Posterior vena cava (tissue), 2 donors: ENCODE data around the gene DALRD3. TPM values are rescaled to one million over a fixed set of nuclear protein-coding genes. Genes with fewer than 3 reads are reported as not detected.

Experiments used
- DNase-seq: peaks from one replicate; pipeline ENCODE4 v3.0.0-alpha.2; 2020; ENCODE audit warnings: low spot score
- intact Hi-C, 2 donors: fragments of 100-400 bp; cut with DNase I; formaldehyde crosslinking; loops; one replicate each; pipeline versions ENCODE4 v1.14.1 to v1.14.2; 2022 to 2023
- long read RNA-seq, 2 donors: library from polyadenylated mRNA; unstranded; transcript quantifications; one replicate each; pipeline ENCODE4 v2.0.0, GENCODE V29; 2020 to 2021
- total RNA-seq, 2 donors: library from RNA; stranded (reverse); fragmentation: NEBNext Ultra II Directional; extraction: Animal tissue kit (Norgen Biotek cat#: 25700); gene quantifications; one replicate each; pipeline ENCODE4 v1.2.1, GENCODE V29; 2021
- donor health status: DM: yes; HTN: yes; CAD: no.
- donor health status: DM: yes; HTN: yes; CAD: no.

Gene DALRD3
- 10 to 100 TPM in 1 of 2 donors, 1 to 10 TPM in 1; 9.8 to 12.1 TPM for total RNA-seq
- long read RNA-seq, donor 1, transcript DALRD3-202 (12 exons, 1,739 nt) = major isoform, 5 of 10 reads
- long read RNA-seq, donor 1, partial matches to known transcripts = 2 of 10 reads
- long read RNA-seq, donor 1, other reads (novel, unspliced or antisense) = 2 of 10 reads
- long read RNA-seq, donor 2, transcript DALRD3-202 (12 exons, 1,739 nt) = major isoform, 42 of 81 reads
- long read RNA-seq, donor 2, partial matches to known transcripts = 11 of 81 reads
- long read RNA-seq, donor 2, other reads (novel, unspliced or antisense) = 24 of 81 reads

DNA sequence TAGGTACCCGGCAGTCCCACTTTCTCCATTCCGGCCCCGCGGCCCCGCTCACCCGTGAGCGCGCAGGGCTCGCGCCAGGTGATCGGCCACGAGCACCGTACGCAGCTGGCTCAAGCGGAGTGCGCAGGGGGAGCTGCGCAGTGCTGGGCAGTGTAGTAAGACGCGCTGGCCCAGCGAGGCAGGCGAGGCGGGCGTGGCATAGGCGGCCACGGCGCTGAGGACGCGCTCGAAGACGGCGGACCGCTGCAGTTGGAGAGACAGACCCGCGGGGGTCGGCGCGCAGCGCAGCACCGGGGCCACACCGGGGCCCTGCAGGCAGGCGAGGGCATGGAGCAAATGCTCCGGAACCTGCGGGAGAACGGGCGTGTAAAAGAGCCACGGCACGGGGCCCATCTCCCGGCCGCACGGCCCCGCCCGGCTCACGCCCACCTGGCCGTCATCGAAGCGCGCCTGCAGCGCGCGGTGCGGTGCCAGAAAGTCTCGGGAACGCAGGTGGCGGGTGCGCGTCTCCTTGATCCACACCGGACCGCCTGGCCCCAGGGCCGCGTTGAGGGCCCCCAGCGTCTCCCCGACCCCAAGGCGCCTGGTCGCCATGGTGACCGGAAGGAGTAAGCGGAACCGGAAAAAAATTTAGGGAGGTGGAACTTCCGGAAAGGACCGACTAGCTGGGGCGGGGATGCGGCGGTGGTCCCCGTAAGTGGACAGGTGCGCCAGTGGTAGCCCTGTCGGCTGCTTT, at the start of gene DALRD3:
Gene DALRD3 (minus strand): TSS at position 610 of the 736 bp plus-strand sequence. CDS start 16 bp downstream, at position 594.
- DNase-seq = peak; percentile 88

DNA sequence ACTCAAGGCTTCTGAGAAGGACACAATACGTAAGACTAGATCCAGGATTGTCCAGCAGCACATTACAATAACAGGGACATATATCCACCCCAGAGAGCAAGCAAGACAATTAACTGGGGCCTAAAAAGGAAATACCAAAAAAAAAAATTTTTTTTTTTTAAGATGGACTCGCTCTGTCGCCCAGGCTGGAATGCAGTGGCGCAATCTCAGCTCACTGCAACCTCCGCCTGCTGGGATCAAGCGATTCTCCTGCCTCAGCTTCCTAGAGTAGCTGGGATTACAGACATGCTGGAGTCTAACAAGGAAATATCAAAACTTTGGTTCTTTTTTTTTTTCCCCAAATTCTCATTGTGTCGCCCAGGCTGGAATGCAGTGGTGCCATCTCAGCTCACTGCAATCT, 39.6 kb upstream of the DALRD3 start:
- no peak for DNase-seq
- intact Hi-C loops = no loop called here

More for the DNA sequence above, at the start of gene DALRD3:
- intact Hi-C loops = no loop called here

DNA sequence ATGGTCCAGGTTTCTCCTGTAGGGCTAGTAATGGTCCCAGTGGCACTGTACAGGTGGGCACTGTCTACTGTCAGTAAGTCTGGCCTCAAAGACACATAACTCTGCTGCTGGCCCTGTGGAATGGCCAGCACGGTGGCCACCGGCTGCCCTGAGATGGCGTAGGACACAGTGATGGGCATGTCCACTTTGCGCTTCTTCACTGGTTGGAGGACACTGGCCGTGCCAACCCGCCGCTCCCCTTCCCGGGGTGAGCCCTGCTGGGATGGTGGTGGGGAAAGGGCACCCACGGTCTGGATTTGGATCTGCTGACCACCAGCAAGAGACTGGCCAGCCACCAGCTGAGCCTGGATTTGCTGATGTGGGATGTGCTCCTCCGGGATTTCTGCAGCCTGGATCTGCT, 38.9 kb upstream of the DALRD3 start:
- intact Hi-C loops = no loop called here
- no peak for DNase-seq

DNA sequence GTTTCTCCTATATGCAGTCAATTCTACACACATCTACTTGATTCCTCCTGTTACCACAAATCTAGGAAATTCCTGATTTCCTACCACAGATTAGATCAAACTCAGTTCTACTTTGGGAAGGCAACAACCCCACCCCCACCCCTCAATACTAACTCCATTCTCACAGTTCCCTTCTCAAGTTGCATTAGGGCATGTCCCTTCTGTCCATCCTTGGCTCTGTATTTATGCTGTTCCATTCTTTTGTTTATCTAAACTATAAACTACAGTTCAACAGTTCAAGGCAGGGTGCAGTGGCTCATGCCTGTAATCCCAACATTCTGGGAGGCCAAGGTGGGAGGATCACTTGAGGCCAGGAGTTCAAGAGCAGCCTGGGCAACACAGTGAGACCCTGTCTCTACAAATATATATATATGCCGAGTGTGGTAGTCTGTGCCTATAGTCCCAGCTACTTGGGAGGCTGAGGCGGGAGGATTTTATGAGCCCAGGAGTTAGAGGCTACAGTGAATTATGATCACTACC, 36.0 kb upstream of the DALRD3 start:
- intact Hi-C loops = no loop called here

GRCh38 chr3:49053543-49053942, 35.2 kb upstream of the DALRD3 start:
- DNase-seq = no peak
- intact Hi-C loops = no loop called here

More for the DNA sequence above, 36.0 kb upstream of the DALRD3 start:
- DNase-seq = no peak

GRCh38 chr3:49035281-49035680, 16.9 kb upstream of the DALRD3 start:
- DNase-seq = no peak
- intact Hi-C loops = no loop called here

DNA sequence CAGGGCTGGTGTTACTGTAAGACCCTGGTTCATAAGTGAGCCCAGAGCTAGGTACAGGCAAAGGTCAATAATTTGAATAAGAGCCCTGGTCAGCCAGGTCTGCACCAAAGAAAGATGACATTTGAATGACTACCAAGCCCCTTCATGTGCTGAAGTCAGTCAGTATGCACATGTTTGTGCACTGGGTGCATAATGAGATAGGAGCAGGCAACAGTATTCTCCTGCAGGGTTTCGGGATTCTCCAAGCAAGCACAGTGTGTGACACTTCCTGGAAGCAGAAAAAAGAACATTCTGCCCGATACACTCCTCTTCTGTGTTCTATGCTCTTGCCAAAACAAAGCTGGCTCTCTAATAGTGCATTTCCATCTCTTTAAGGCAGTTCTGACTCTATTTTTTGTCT, 16.3 kb upstream of the DALRD3 start:
- no peak for DNase-seq
- intact Hi-C loops = no loop called here

GRCh38 chr3:49032646-49033304, 14.4 kb upstream of the DALRD3 start:
- no peak for DNase-seq
- intact Hi-C loops = no loop called here

- DNase-seq = no peak
- intact Hi-C loops = no loop called here
Observed at GRCh38 chr3:49030321-49030720, 11.9 kb upstream of the DALRD3 start.

- intact Hi-C loops = no loop called here
Observed at GRCh38 chr3:49029563-49029884, 11.1 kb upstream of the DALRD3 start.

DNA sequence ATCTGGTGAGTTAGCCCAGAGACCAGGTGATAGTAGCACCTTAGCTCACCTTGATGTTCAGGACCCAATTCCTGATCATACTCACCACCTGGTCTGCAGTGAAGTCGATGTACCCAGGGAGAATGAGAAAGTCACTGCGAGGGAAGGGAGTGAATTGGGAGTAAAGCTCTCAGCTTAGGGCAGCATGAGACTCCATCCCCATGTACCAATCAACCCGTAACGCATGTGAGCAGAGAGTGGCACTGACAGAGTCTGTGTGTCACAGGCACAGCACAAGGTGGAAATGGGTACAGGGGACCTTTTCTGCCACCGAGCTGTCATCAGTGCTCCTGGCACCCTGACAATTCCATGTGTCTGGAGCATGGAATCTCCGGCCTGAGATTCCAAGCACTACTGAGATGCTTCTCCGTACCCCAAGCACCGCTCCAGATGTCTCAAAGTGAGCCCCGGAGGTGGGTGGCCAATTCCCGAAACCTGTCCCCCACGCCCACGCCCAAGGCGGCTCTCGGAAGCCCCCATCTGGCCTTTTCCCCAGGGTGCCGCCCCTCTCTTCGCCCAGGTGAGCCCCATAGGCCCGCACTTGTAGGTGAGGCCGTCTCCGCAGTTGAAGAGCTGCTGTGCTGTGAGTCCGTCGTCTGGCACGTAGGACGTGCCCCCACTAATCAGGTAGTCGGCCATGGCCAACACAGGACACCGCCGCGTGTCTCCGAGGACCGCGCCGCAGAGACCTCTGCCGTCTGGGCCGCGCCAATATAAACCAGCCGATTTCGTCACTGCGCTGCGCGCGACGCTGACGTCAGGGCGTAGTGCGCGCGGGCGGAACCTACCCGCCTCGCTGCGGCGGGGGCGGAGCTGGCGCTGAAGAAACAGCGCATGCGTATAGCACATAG, 10.5 kb upstream of the DALRD3 start, which contains the start of gene IMPDH2:
Gene IMPDH2 (minus strand): TSS at position 726 of the 890 bp plus-strand sequence. CDS start 48 bp downstream, at position 678.
- intact Hi-C loops = no loop called here
- peak; percentile 98 for DNase-seq

More at GRCh38 chr3:49029563-49029884, 11.1 kb upstream of the DALRD3 start:
- DNase-seq = no peak

DNA sequence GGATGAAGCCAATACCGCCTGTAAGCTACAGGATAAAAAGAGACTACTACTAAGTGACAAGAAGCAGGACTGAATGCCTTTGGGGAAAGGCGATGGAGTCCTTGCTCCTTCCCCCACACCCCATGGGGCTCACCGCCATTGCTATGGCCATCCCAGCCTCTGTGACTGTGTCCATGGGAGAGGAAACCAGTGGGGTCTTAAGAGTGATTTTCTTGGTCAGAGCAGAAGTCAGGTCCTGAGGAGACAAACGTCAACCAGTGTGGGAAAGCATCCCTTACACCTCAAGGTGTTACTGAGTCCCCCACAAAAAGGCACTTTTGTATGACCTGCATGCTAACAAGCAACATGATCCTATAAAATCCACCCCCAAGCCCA, 9.9 kb upstream of the DALRD3 start:
- intact Hi-C loops = no loop called here
- no peak for DNase-seq

DNA sequence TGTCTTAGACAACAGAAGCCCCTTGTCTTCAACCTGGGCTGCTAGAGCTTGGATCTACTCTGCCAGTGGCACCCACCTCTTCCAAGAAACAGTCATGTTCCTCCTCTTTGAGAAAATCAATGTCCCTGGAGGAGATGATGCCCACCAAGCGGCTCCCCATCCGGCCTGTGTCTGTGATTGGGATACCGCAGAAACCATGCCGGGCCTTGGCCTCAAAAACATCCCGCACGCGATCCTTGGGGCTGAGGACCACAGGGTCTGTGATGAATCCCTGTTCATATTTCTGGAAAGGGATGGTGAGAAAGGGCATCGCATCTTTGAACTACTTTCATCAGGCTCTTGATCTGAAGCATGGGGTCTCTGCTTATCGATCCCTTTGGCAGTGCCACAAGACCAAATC, 9.3 kb upstream of the DALRD3 start:
- DNase-seq = no peak
- intact Hi-C loops = no loop called here

DNA sequence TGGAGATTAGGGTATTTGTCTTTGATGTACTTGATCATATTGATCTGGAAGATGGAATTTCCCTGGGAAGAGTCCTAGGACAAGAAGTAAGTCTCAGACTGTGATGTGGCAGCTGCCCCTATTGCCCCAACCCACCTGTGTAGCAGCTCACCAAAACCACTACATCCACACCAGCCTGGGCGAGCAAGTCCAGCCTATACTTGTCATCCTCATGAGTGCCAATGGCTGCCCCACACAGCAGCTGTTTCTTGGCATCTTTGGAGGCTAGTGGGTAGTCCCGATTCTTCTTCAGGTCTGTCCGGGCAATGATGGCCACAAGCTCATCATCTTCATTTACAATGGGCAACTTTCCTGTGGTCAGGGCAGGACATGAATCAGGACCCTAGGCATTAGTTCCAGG, 8.2 kb upstream of the DALRD3 start:
- no peak for DNase-seq
- intact Hi-C loops = no loop called here

DNA sequence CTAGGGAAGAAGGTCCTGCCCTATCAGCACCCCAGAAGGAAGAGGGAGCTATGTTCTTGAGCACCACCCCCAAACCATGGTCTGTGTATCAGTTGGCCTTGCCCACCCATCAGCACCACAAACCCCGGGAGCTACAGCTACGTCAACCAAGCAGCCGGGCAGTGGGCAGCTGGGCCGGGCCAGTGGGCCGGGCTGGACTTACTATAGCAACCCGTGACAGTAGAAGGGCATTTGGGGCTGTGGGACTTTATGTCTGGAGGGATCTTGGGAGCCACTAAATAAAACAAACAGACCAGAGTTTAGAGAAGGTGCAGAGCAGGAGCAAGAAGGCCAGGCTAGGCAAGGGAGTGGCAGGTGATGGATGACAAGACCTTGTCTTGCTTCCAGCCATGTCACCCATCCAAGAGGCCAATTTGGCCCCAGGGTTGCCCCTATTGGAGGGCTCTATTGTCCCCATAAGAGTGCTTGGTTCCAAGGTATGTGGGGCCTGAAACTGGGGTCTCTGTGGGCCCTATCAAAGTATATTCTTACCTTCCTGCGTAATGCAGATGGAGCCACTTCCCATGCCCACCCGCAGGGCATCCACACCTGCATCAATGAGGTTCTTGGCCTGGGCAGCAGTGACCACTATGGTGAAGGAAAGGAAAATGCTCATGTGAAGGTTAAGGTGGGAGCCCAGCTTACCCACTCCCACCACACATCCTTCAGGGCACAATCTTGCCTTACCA, 7.6 kb upstream of the DALRD3 start:
- intact Hi-C loops = no loop called here
- no peak for DNase-seq

DNA sequence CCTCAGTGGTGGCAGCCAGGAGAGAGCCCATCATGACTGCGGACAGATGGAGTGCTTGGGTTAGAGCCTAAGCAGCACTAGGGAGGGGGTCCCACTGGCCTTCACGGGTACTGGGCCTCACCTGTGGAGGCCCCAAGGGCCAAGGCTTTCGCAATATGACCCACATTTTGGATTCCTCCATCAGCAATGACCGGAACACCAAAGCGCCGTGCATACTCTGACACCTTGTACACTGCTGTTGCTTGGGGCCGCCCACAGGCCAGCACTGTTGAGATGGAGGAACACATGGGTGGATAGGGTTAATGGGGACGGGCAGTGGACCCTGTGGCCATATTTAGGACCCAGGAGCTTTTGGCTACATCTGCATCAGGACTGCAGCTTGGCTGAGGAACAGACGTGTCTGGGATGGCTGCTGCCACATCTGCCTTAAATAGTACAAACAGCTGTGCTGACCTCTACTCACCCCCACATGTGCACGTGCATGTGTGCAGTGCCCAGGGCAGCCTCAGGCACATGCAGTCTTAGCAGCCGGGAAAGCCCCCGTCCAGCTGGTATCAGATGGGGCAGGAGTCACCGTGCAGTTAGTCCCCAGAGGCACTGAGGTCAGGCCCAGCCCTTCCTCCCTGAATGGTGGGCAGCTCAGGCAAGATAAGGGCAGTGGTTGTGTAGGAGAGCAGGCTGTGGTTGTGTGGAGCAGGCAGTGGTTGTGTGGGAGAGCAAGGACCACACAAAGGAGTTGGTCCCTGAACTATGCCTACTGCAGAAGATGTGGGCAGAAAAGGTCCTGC, 6.8 kb upstream of the DALRD3 start:
- no peak for DNase-seq
- intact Hi-C loops = no loop called here

DNA sequence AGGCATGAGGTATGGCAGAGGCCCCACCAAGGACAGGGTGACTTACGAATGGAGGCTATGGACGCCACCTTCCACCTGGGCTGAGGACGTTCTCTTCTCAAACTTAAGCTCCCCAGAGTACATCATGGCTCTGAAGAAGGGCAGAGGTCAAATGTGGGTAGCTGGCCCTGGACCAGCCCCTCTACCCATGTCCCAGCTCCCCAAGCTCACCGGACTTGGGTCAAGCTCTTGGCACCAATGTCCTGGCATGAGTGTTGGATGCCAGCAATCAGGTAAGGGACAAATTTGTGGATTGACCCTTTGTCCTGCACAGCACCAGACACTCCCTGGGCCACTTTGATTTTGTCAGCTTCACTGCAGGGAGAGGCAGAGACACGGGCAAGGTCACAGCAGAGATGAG, 6.1 kb upstream of the DALRD3 start:
- no peak for DNase-seq
- intact Hi-C loops = loop anchor here in 1 of 2 donors (5.0 kb wide), 1 partner anchor 68 kb away; the partner anchor contains the start of gene QRICH1

DNA sequence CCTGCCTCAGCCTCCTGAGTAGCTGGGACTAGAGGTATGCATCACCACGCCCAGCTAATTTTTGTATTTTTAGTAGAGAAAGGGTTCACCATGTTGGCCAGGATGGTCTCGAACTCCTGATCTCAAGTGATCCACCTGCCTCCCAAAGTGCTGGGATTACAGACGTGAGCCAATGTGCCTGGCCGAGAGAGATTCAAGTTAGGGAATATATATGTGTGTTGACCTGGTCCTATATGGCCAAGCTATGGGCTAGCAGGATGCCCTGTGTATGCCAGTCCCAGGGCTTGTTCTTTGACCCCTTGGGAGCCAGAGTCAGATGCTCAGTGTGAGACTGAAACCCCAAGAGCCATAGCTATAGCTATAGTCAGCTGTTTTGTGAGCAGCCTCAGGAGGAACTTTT, 5.4 kb upstream of the DALRD3 start:
- no peak for DNase-seq
- intact Hi-C loops = loop anchor here in 1 of 2 donors (5.0 kb wide), 1 partner anchor 69 kb away; the partner anchor contains the start of gene QRICH1
